GM20431 (cell line): ENCODE measurements around the gene S1PR2.
"Not testable (repeated sequence)": the region's sequence is repeated elsewhere in the genome, so short reads cannot be mapped to it uniquely, and the experiment has no call there.

Source experiments
- in situ Hi-C: fragments of 300-500 bp; cut with MseI, MboI; formaldehyde crosslinking; loops from one replicate; pipeline ENCODE4 v1.15.0; 2020; ENCODE audit warnings: low sequenced_read_pairs; ENCODE audit not compliant: unreplicated experiment

Gene S1PR2

GRCh38 chr19:10194500-10195198 is 36.5 kb downstream of the S1PR2 start, which contains the start of gene DNMT1:
DNMT1 (minus strand) TSS chr19:10194953; CDS start chr19:10194899, 54 bp downstream.
- in situ Hi-C loops = no loop called here

GRCh38 chr19:10193790-10194499 is 37.2 kb downstream of the S1PR2 start:
- in situ Hi-C loops = no loop called here

GRCh38 chr19:10192922-10193321 is 38.2 kb downstream of the S1PR2 start:
- in situ Hi-C loops = no loop called here

- in situ Hi-C loops = no loop called here
Observed at GRCh38 chr19:10191347-10191746, 39.8 kb downstream of the S1PR2 start.

- in situ Hi-C loops = no loop called here
Observed at GRCh38 chr19:10190026-10190425, 41.1 kb downstream of the S1PR2 start.

GRCh38 chr19:10189616-10190015 is 41.5 kb downstream of the S1PR2 start:
- in situ Hi-C loops = no loop called here

- in situ Hi-C loops = no loop called here
Observed at GRCh38 chr19:10187315-10187714, 43.8 kb downstream of the S1PR2 start.

GRCh38 chr19:10184636-10185035 is 46.5 kb downstream of the S1PR2 start:
- in situ Hi-C loops = no loop called here

- in situ Hi-C loops = no loop called here
Observed at GRCh38 chr19:10183926-10184325, 47.2 kb downstream of the S1PR2 start.

- in situ Hi-C loops = no loop called here
Observed at GRCh38 chr19:10182847-10183246, 48.3 kb downstream of the S1PR2 start.

GRCh38 chr19:10182076-10182475 is 49.1 kb downstream of the S1PR2 start:
- in situ Hi-C loops = no loop called here

- in situ Hi-C loops = no loop called here
Observed at GRCh38 chr19:10180459-10180858, 50.7 kb downstream of the S1PR2 start.

- in situ Hi-C loops = not testable (repeated sequence)
Observed at GRCh38 chr19:10180024-10180423, 51.1 kb downstream of the S1PR2 start.

GRCh38 chr19:10173527-10173926 is 57.6 kb downstream of the S1PR2 start:
- in situ Hi-C loops = no loop called here
